ENCODE data around the gene NMNAT2.
A peak's percentile ranks its signal among the peaks of the same experiment; 100 is the strongest.

NMNAT2 gene

DNA sequence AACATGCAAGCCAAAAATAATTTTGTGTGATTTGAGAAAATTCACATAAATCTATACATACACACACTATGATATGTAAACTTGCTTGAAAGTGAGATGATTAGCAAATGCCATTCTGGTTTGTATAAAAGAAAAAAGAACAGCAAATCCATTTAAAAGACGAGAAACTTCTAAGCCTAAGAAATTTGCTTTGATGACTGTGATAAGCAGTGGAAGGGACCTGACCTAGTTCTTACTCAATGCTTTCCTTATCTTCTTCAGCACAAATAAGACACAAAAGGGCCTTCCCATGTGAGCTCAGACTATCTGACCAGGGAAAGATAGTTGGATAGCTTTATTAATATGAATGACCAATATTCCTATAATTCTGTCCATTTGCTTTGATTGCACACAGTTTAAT is 25.3 kb upstream of the NMNAT2 start:
- H2AK5ac ChIP-seq (ENCODE audit: low read length) = no peak overlapping the region
- WGBS (ENCODE audit: extremely low coverage, insufficient coverage, low lambda C conversion rate) = no CpG with 5 or more reads among the region's 1 CpG
- no peak overlapping the region for H3K56ac ChIP-seq (ENCODE audit: low read length)
- H3K4me1 ChIP-seq (ENCODE audit: control insufficient read depth, low read depth, low read length) = no peaks in the 10 kb centered on the region
- H3K4ac ChIP-seq (ENCODE audit: low read depth, low read length) = no peak overlapping the region
- H2BK120ac ChIP-seq (ENCODE audit: low read depth, low read length) = no peak overlapping the region
- no peaks in the 10 kb centered on the region for H3K79me2 ChIP-seq (ENCODE audit: control insufficient read depth, insufficient read depth, low read length)
- H3K18ac ChIP-seq (ENCODE audit: low read length) = no peak overlapping the region
- no peak overlapping the region for H3K4me2 ChIP-seq (ENCODE audit: low read length)
- H3K23ac ChIP-seq (ENCODE audit: low read length) = no peak overlapping the region
- no peak overlapping the region for H2BK15ac ChIP-seq (replicated peaks; ENCODE audit: low read depth)
- H4K8ac ChIP-seq (ENCODE audit: low read depth, low read length) = no peak overlapping the region
- H3K36me3 ChIP-seq (ENCODE audit: control insufficient read depth, insufficient read depth, low read length) = no peaks in the 10 kb centered on the region
- H4K5ac ChIP-seq (ENCODE audit: low read length) = no peak overlapping the region
- H3K27me3 ChIP-seq (ENCODE audit: insufficient read depth, low read length, poor library complexity) = no peaks in the 10 kb centered on the region
- no peak overlapping the region for H3K9ac ChIP-seq (ENCODE audit: low read length)
- H3K4me3 ChIP-seq (ENCODE audit: low read length) = no peak overlapping the region
- no peak for DNase-seq
- no peak overlapping the region for H3K27ac ChIP-seq (ENCODE audit: low read depth, low read length)
- H2BK5ac ChIP-seq (ENCODE audit: low read length) = no peak overlapping the region
- H3K79me1 ChIP-seq (ENCODE audit: low read length) = no peaks in the 10 kb centered on the region

GRCh38 chr1:183443011-183443410 is 24.8 kb upstream of the NMNAT2 start:
- Histone ChIP-seq H2BK120ac (ENCODE audit: low read depth, low read length) (no peak overlapping the region), H3K18ac (ENCODE audit: low read length) (no peak overlapping the region), H4K8ac (ENCODE audit: low read depth, low read length) (no peak overlapping the region), H3K9ac (ENCODE audit: low read length) (no peak overlapping the region), H3K36me3 (ENCODE audit: control insufficient read depth, insufficient read depth, low read length) (no peaks in the 10 kb centered on the region), H3K27ac (ENCODE audit: low read depth, low read length) (no peak overlapping the region), H3K4me3 (ENCODE audit: low read length) (no peak overlapping the region), H2AK5ac (ENCODE audit: low read length) (no peak overlapping the region), H3K23ac (ENCODE audit: low read length) (no peak overlapping the region), H3K27me3 (ENCODE audit: insufficient read depth, low read length, poor library complexity) (no peaks in the 10 kb centered on the region), H3K79me2 (ENCODE audit: control insufficient read depth, insufficient read depth, low read length) (no peaks in the 10 kb centered on the region), H3K79me1 (ENCODE audit: low read length) (no peaks in the 10 kb centered on the region), H3K4ac (ENCODE audit: low read depth, low read length) (no peak overlapping the region), H2BK15ac (replicated peaks; ENCODE audit: low read depth) (no peak overlapping the region), H3K56ac (ENCODE audit: low read length) (no peak overlapping the region), H3K4me1 (ENCODE audit: control insufficient read depth, low read depth, low read length) (no peaks in the 10 kb centered on the region), H3K4me2 (ENCODE audit: low read length) (no peak overlapping the region), H4K5ac (ENCODE audit: low read length) (no peak overlapping the region), H2BK5ac (ENCODE audit: low read length) (no peak overlapping the region)
- no CpG with 5 or more reads among the region's 2 CpGs for WGBS (ENCODE audit: extremely low coverage, insufficient coverage, low lambda C conversion rate)
- peak; percentile 45 for DNase-seq

DNA sequence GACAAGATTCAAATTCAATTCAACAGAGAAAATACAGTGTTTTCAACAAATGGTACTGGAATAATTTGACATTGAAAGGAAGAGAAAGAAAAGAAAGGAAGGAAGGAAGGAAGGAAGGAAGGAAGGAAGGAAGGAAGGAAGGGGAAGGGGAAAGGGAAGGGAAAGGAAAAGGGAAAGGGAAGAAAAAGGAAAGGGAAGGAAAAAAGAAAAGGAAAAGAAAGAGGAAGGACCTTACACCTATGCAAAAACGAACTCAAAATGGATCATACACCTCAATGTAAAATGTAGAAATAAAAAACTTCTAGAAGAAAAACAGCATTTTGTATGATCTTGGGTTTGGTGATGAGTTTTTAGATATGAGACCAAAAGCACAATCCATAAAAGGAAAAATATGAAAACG is 19.9 kb upstream of the NMNAT2 start:
- H2BK15ac ChIP-seq (replicated peaks; ENCODE audit: low read depth) = no peak overlapping the region
- H3K79me2 ChIP-seq (ENCODE audit: control insufficient read depth, insufficient read depth, low read length) = no peaks in the 10 kb centered on the region
- no peak overlapping the region for H2AK5ac ChIP-seq (ENCODE audit: low read length)
- no CpG with 5 or more reads among the region's 2 CpGs for WGBS (ENCODE audit: extremely low coverage, insufficient coverage, low lambda C conversion rate)
- no peak overlapping the region for H3K18ac ChIP-seq (ENCODE audit: low read length)
- no peak overlapping the region for H3K4me2 ChIP-seq (ENCODE audit: low read length)
- H3K36me3 ChIP-seq (ENCODE audit: control insufficient read depth, insufficient read depth, low read length) = no peaks in the 10 kb centered on the region
- no peak overlapping the region for H3K4ac ChIP-seq (ENCODE audit: low read depth, low read length)
- no peaks in the 10 kb centered on the region for H3K79me1 ChIP-seq (ENCODE audit: low read length)
- H3K27me3 ChIP-seq (ENCODE audit: insufficient read depth, low read length, poor library complexity) = no peaks in the 10 kb centered on the region
- H3K56ac ChIP-seq (ENCODE audit: low read length) = no peak overlapping the region
- H4K5ac ChIP-seq (ENCODE audit: low read length) = no peak overlapping the region
- no peak overlapping the region for H2BK5ac ChIP-seq (ENCODE audit: low read length)
- no peak overlapping the region for H3K23ac ChIP-seq (ENCODE audit: low read length)
- no peak for DNase-seq
- H3K4me1 ChIP-seq (ENCODE audit: control insufficient read depth, low read depth, low read length) = no peaks in the 10 kb centered on the region
- H3K27ac ChIP-seq (ENCODE audit: low read depth, low read length) = no peak overlapping the region
- no peak overlapping the region for H3K9ac ChIP-seq (ENCODE audit: low read length)
- no peak overlapping the region for H4K8ac ChIP-seq (ENCODE audit: low read depth, low read length)
- no peak overlapping the region for H3K4me3 ChIP-seq (ENCODE audit: low read length)
- no peak overlapping the region for H2BK120ac ChIP-seq (ENCODE audit: low read depth, low read length)

- no peak overlapping the region for H3K9ac ChIP-seq (ENCODE audit: low read length)
These were observed 17.3 kb upstream of the NMNAT2 start for GRCh38 chr1:183435497-183435896.

DNA sequence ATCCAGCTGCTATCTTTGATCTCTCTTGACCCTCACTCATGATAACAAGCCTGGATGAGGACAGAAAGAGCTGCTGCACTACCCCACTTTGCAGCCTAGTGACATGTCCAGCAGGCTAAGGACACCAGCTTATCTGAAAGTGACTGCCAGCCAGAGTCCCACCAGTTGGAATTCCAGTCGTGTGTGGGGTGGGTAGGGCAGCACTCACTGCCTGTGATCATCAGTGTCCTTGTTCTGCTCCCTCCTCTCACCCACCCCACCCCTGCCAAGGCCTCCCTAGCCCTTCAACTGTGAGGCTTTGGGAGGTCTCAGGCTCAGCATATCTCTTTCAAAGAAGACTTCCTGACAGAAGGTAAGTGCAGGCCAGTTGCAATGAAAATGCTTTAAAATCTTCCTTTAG is 15.5 kb upstream of the NMNAT2 start:
- H4K8ac ChIP-seq (ENCODE audit: low read depth, low read length) = no peak overlapping the region
- H3K56ac ChIP-seq (ENCODE audit: low read length) = no peak overlapping the region
- H3K4me1 ChIP-seq (ENCODE audit: control insufficient read depth, low read depth, low read length) = no peaks in the 10 kb centered on the region
- H2BK15ac ChIP-seq (replicated peaks; ENCODE audit: low read depth) = no peak overlapping the region
- H3K27ac ChIP-seq (ENCODE audit: low read depth, low read length) = no peak overlapping the region
- no peak overlapping the region for H2AK5ac ChIP-seq (ENCODE audit: low read length)
- no CpG with 5 or more reads among the region's 1 CpG for WGBS (ENCODE audit: extremely low coverage, insufficient coverage, low lambda C conversion rate)
- peak; percentile 16 for DNase-seq
- H3K4me3 ChIP-seq (ENCODE audit: low read length) = no peak overlapping the region
- no peak overlapping the region for H2BK120ac ChIP-seq (ENCODE audit: low read depth, low read length)
- no peak overlapping the region for H3K18ac ChIP-seq (ENCODE audit: low read length)
- no peak overlapping the region for H3K4ac ChIP-seq (ENCODE audit: low read depth, low read length)
- no peak overlapping the region for H3K9ac ChIP-seq (ENCODE audit: low read length)
- H3K36me3 ChIP-seq (ENCODE audit: control insufficient read depth, insufficient read depth, low read length) = no peaks in the 10 kb centered on the region
- no peak overlapping the region for H4K5ac ChIP-seq (ENCODE audit: low read length)
- no peak overlapping the region for H3K23ac ChIP-seq (ENCODE audit: low read length)
- no peaks in the 10 kb centered on the region for H3K79me1 ChIP-seq (ENCODE audit: low read length)
- no peaks in the 10 kb centered on the region for H3K79me2 ChIP-seq (ENCODE audit: control insufficient read depth, insufficient read depth, low read length)
- no peaks in the 10 kb centered on the region for H3K27me3 ChIP-seq (ENCODE audit: insufficient read depth, low read length, poor library complexity)
- no peak overlapping the region for H3K4me2 ChIP-seq (ENCODE audit: low read length)
- H2BK5ac ChIP-seq (ENCODE audit: low read length) = no peak overlapping the region

More at GRCh38 chr1:183435497-183435896, 17.3 kb upstream of the NMNAT2 start:
- Histone ChIP-seq H3K27ac (ENCODE audit: low read depth, low read length) (no peak overlapping the region), H3K79me2 (ENCODE audit: control insufficient read depth, insufficient read depth, low read length) (no peaks in the 10 kb centered on the region), H3K23ac (ENCODE audit: low read length) (no peak overlapping the region), H3K4me3 (ENCODE audit: low read length) (no peak overlapping the region), H3K36me3 (ENCODE audit: control insufficient read depth, insufficient read depth, low read length) (no peaks in the 10 kb centered on the region), H2BK15ac (replicated peaks; ENCODE audit: low read depth) (no peak overlapping the region), H4K5ac (ENCODE audit: low read length) (no peak overlapping the region), H2BK120ac (ENCODE audit: low read depth, low read length) (no peak overlapping the region), H3K27me3 (ENCODE audit: insufficient read depth, low read length, poor library complexity) (no peaks in the 10 kb centered on the region), H3K4me1 (ENCODE audit: control insufficient read depth, low read depth, low read length) (no peaks in the 10 kb centered on the region), H3K4ac (ENCODE audit: low read depth, low read length) (no peak overlapping the region), H3K79me1 (ENCODE audit: low read length) (no peaks in the 10 kb centered on the region), H3K4me2 (ENCODE audit: low read length) (no peak overlapping the region), H3K56ac (ENCODE audit: low read length) (no peak overlapping the region), H2AK5ac (ENCODE audit: low read length) (no peak overlapping the region), H2BK5ac (ENCODE audit: low read length) (no peak overlapping the region), H4K8ac (ENCODE audit: low read depth, low read length) (no peak overlapping the region), H3K18ac (ENCODE audit: low read length) (no peak overlapping the region)
- no peak for DNase-seq
- no CpG with 5 or more reads among the region's 2 CpGs for WGBS (ENCODE audit: extremely low coverage, insufficient coverage, low lambda C conversion rate)

DNA sequence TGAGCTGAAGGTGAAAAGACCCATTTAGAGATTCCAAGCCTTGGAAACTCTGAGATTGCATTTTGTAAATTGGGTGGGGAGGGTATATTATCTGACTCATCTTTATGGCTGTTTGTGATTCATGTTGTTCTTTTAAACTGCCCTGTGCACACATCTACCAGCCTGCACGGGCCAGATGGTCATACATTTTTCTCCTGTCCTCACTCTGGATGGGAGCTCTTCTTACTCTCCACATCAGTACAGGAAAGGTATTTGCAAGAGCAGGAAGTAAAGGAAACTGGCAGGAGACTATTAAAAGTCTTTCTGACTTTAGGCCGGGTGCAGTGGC is 14.3 kb upstream of the NMNAT2 start:
- Histone ChIP-seq H3K9ac (ENCODE audit: low read length) (no peak overlapping the region), H3K4ac (ENCODE audit: low read depth, low read length) (no peak overlapping the region), H3K27me3 (ENCODE audit: insufficient read depth, low read length, poor library complexity) (no peaks in the 10 kb centered on the region), H3K4me1 (ENCODE audit: control insufficient read depth, low read depth, low read length) (no peaks in the 10 kb centered on the region), H3K4me3 (ENCODE audit: low read length) (no peak overlapping the region), H3K79me1 (ENCODE audit: low read length) (no peaks in the 10 kb centered on the region), H3K4me2 (ENCODE audit: low read length) (no peak overlapping the region), H3K56ac (ENCODE audit: low read length) (no peak overlapping the region), H4K8ac (ENCODE audit: low read depth, low read length) (no peak overlapping the region), H4K5ac (ENCODE audit: low read length) (no peak overlapping the region), H3K36me3 (ENCODE audit: control insufficient read depth, insufficient read depth, low read length) (no peaks in the 10 kb centered on the region), H3K23ac (ENCODE audit: low read length) (no peak overlapping the region), H2BK5ac (ENCODE audit: low read length) (no peak overlapping the region), H3K18ac (ENCODE audit: low read length) (no peak overlapping the region), H3K79me2 (ENCODE audit: control insufficient read depth, insufficient read depth, low read length) (no peaks in the 10 kb centered on the region), H2BK120ac (ENCODE audit: low read depth, low read length) (no peak overlapping the region), H3K27ac (ENCODE audit: low read depth, low read length) (no peak overlapping the region), H2AK5ac (ENCODE audit: low read length) (no peak overlapping the region), H2BK15ac (replicated peaks; ENCODE audit: low read depth) (no peak overlapping the region)
- WGBS (ENCODE audit: extremely low coverage, insufficient coverage, low lambda C conversion rate) = no CpG with 5 or more reads among the region's 2 CpGs
- DNase-seq = no peak

Data from mesendoderm (in vitro differentiated cells).